Islet of Langerhans (tissue), 1 donor: ENCODE data around the gene CATSPERE.
"Not testable (repeated sequence)": the region's sequence is repeated elsewhere in the genome, so short reads cannot be mapped to it uniquely, and the experiment has no call there.

ENCODE experiments used
- FAIRE-seq: peaks from one replicate; lab custom pipeline; 2011; peaks lifted over from hg19 to GRCh38; lab: Jason Lieb, UNC

The CATSPERE gene

GRCh38 chr1:244636488-244637259 lies 175.6 kb downstream of the CATSPERE start:
- FAIRE-seq: no peak

- FAIRE-seq: no peak
Measured at GRCh38 chr1:244639561-244639960, 178.5 kb downstream of the CATSPERE start.

- FAIRE-seq: no peak
Measured at GRCh38 chr1:244640917-244641316, 179.8 kb downstream of the CATSPERE start.

GRCh38 chr1:244642526-244642925 lies 181.5 kb downstream of the CATSPERE start:
- no peak for FAIRE-seq

- FAIRE-seq: no peak
Measured at GRCh38 chr1:244642988-244643387, 181.9 kb downstream of the CATSPERE start.

GRCh38 chr1:244645414-244645813 lies 184.3 kb downstream of the CATSPERE start:
- FAIRE-seq: no peak

- FAIRE-seq: no peak
Measured at GRCh38 chr1:244645890-244646289, 184.8 kb downstream of the CATSPERE start.

GRCh38 chr1:244647819-244648218 lies 186.7 kb downstream of the CATSPERE start:
- no peak for FAIRE-seq

GRCh38 chr1:244651956-244652622 lies 191.0 kb downstream of the CATSPERE start:
- FAIRE-seq: no peak

- FAIRE-seq: peak; percentile 74
Measured at GRCh38 chr1:244652623-244653438, 191.8 kb downstream of the CATSPERE start, which contains the start of gene DESI2. Gene DESI2, plus strand, starts transcription at chr1:244653126. Its CDS starts 188 bp downstream, at chr1:244653314.

GRCh38 chr1:244653439-244654107 lies 192.5 kb downstream of the CATSPERE start:
- FAIRE-seq: no peak

- no peak for FAIRE-seq
Measured at GRCh38 chr1:244654108-244655038, 193.3 kb downstream of the CATSPERE start.

GRCh38 chr1:244655186-244655585 lies 194.1 kb downstream of the CATSPERE start:
- FAIRE-seq: no peak

GRCh38 chr1:244657421-244657820 lies 196.3 kb downstream of the CATSPERE start:
- FAIRE-seq: no peak

GRCh38 chr1:244659694-244660093 lies 198.6 kb downstream of the CATSPERE start:
- FAIRE-seq: no peak

GRCh38 chr1:244660595-244660994 lies 199.5 kb downstream of the CATSPERE start:
- FAIRE-seq: no peak

- not testable (repeated sequence) for FAIRE-seq
Measured at GRCh38 chr1:244661569-244662312, 200.7 kb downstream of the CATSPERE start.

GRCh38 chr1:244662599-244662998 lies 201.5 kb downstream of the CATSPERE start:
- no peak for FAIRE-seq

GRCh38 chr1:244664353-244664752 lies 203.3 kb downstream of the CATSPERE start:
- FAIRE-seq: no peak

GRCh38 chr1:244665771-244666217 lies 204.7 kb downstream of the CATSPERE start:
- FAIRE-seq: no peak
